Activated T-helper 1 cell treated with Interleukin-2 at 50 U/mL for 16 hours (primary cell): ENCODE measurements around the gene ZNF503.

ENCODE experiments used
- DNase-seq: peaks from one replicate; pipeline ENCODE4 v3.0.0-alpha.2; 2020; ENCODE audit warnings: low read depth

The ZNF503 gene

GRCh38 chr10:75353183-75353582, 48.4 kb downstream of the ZNF503 start:
- no peak for DNase-seq

- no peak for DNase-seq
These were observed 48.9 kb downstream of the ZNF503 start for GRCh38 chr10:75352650-75353049.

- DNase-seq = no peak
These were observed 49.9 kb downstream of the ZNF503 start for GRCh38 chr10:75351637-75352036.

- no peak for DNase-seq
These were observed 50.8 kb downstream of the ZNF503 start for GRCh38 chr10:75350791-75351190.
